ENCODE measurements around the gene ALDH7A1. TPM values are rescaled to one million over a fixed set of nuclear protein-coding genes. Genes with fewer than 3 reads are reported as not detected.
A peak's percentile ranks its signal among the peaks of the same experiment; 100 is the strongest.

The ALDH7A1 gene
- total and polyA plus RNA-seq, 2 experiments from 2014 or later: 65.2 to 121 TPM

DNA sequence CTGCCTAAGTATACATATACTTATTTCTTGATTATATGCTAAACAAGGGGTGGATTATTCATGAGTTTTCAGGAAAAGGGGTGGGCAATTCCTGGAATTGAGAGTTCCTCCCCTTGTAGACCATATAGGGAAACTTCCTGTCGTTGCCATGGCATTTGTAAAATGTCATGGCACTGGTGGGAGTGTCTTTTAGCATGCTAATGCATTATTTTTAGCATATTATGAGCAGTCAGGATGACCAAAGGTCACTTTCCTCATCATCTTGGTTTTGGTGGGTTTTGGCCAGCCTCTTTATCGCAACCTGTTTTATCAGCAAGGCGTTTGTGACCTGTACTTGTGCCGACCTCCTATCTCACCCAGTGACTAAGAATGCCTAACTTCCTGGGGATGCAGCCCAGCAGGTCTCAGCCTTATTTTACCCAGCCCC lies 80.9 kb downstream of the ALDH7A1 start:
- H3K36me3 ChIP-seq: no peaks in the 10 kb centered on the region
- TF ChIP-seq, protein P1, sequence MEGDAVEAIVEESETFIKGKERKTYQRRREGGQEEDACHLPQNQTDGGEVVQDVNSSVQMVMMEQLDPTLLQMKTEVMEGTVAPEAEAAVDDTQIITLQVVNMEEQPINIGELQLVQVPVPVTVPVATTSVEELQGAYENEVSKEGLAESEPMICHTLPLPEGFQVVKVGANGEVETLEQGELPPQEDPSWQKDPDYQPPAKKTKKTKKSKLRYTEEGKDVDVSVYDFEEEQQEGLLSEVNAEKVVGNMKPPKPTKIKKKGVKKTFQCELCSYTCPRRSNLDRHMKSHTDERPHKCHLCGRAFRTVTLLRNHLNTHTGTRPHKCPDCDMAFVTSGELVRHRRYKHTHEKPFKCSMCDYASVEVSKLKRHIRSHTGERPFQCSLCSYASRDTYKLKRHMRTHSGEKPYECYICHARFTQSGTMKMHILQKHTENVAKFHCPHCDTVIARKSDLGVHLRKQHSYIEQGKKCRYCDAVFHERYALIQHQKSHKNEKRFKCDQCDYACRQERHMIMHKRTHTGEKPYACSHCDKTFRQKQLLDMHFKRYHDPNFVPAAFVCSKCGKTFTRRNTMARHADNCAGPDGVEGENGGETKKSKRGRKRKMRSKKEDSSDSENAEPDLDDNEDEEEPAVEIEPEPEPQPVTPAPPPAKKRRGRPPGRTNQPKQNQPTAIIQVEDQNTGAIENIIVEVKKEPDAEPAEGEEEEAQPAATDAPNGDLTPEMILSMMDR (IDR thresholded peaks at IDR 0.05; ENCODE audit: low read depth, low read length): no peak
- no peaks in the 10 kb centered on the region for H3K27me3 ChIP-seq
- H3K27ac ChIP-seq: no peak overlapping the region
- peaks cover 15% of the 10 kb centered on the region for H3K4me1 ChIP-seq (ENCODE audit: low read depth)
- H3K4me3 ChIP-seq: no peak overlapping the region
- no peaks in the 10 kb centered on the region for H3K9me3 ChIP-seq (ENCODE audit: low read depth)
- DNase-seq (ENCODE audit: low read depth in 1 of 2, low spot score in 1 of 2): peak in 1 of 2 donors; percentile 75

GRCh38 chr5:126513703-126514102 lies 81.3 kb downstream of the ALDH7A1 start:
- no peaks in the 10 kb centered on the region for H3K27me3 ChIP-seq
- no peak overlapping the region for H3K27ac ChIP-seq
- no peaks in the 10 kb centered on the region for H3K36me3 ChIP-seq
- peaks cover 15% of the 10 kb centered on the region for H3K4me1 ChIP-seq (ENCODE audit: low read depth)
- DNase-seq (ENCODE audit: low read depth in 1 of 2, low spot score in 1 of 2): no peak
- H3K9me3 ChIP-seq (ENCODE audit: low read depth): no peaks in the 10 kb centered on the region
- H3K4me3 ChIP-seq: no peak overlapping the region
- TF ChIP-seq, protein P1 (IDR thresholded peaks at IDR 0.05; ENCODE audit: low read depth, low read length): no peak

- Histone ChIP-seq H3K4me3 (no peak overlapping the region), H3K27ac (no peak overlapping the region), H3K27me3 (no peaks in the 10 kb centered on the region), H3K4me1 (ENCODE audit: low read depth) (peaks cover 15% of the 10 kb centered on the region), H3K9me3 (ENCODE audit: low read depth) (no peaks in the 10 kb centered on the region), H3K36me3 (no peaks in the 10 kb centered on the region)
- DNase-seq (ENCODE audit: low read depth in 1 of 2, low spot score in 1 of 2): no peak
- TF ChIP-seq, protein P1 (IDR thresholded peaks at IDR 0.05; ENCODE audit: low read depth, low read length): no peak
These were observed 81.7 kb downstream of the ALDH7A1 start for GRCh38 chr5:126513302-126513701.

DNA sequence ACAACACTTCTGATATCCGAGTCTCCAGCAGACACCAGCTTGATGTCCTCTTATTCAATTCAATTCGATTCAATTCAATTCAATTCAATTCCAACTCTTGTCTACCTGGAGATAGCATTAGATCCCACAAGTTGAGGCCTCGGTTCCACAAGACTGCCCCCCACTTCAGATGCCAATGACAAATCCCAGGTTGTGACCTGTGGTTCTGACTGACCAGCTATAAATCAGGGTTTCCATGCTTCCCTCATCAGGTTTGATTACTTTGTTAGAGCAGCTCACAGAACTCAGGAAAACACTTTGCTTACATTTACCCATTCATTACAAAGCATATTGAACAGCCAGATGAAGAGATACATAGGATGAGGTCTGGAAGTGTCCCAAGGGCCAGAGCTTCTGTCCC lies 82.6 kb downstream of the ALDH7A1 start:
- no peak overlapping the region for H3K27ac ChIP-seq
- H3K27me3 ChIP-seq: no peaks in the 10 kb centered on the region
- TF ChIP-seq, protein P1 (IDR thresholded peaks at IDR 0.05; ENCODE audit: low read depth, low read length): no peak
- no peaks in the 10 kb centered on the region for H3K36me3 ChIP-seq
- H3K9me3 ChIP-seq (ENCODE audit: low read depth): no peaks in the 10 kb centered on the region
- DNase-seq (ENCODE audit: low read depth in 1 of 2, low spot score in 1 of 2): no peak
- peaks cover 15% of the 10 kb centered on the region for H3K4me1 ChIP-seq (ENCODE audit: low read depth)
- H3K4me3 ChIP-seq: no peak overlapping the region

DNA sequence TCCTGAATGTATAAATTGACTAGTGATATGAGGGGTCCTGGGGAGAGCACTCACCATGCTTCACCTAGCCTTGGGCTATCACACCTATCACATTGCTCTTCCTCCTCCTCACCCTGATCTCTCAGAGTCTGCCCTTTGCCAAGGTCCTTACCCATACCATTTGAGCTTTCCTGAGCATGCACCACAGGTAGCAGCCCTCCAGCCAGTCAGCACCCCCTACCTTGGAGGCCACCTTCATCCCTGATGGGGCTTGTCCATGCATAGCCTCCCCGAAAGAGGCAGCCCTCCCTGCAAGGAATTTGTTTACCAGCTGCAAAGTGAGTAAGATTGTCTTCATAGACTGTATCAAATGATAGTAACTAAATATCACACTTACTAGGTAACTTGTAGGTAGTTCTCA lies 83.1 kb downstream of the ALDH7A1 start:
- Histone ChIP-seq H3K4me1 (ENCODE audit: low read depth) (peaks cover 15% of the 10 kb centered on the region), H3K9me3 (ENCODE audit: low read depth) (no peaks in the 10 kb centered on the region), H3K36me3 (no peaks in the 10 kb centered on the region), H3K27me3 (no peaks in the 10 kb centered on the region), H3K27ac (no peak overlapping the region), H3K4me3 (no peak overlapping the region)
- no peak for DNase-seq (ENCODE audit: low read depth in 1 of 2, low spot score in 1 of 2)
- TF ChIP-seq, protein P1 (IDR thresholded peaks at IDR 0.05; ENCODE audit: low read depth, low read length): no peak

- no peaks in the 10 kb centered on the region for H3K9me3 ChIP-seq (ENCODE audit: low read depth)
- no peaks in the 10 kb centered on the region for H3K36me3 ChIP-seq
- H3K27ac ChIP-seq: no peak overlapping the region
- H3K27me3 ChIP-seq: no peaks in the 10 kb centered on the region
- no peaks in the 10 kb centered on the region for H3K4me1 ChIP-seq (ENCODE audit: low read depth)
- no peak overlapping the region for H3K4me3 ChIP-seq
- TF ChIP-seq, protein P1 (IDR thresholded peaks at IDR 0.05; ENCODE audit: low read depth, low read length): no peak
- DNase-seq (ENCODE audit: low read depth in 1 of 2, low spot score in 1 of 2): peak in 1 of 2 donors; percentile 54
These were observed 85.7 kb downstream of the ALDH7A1 start for GRCh38 chr5:126509339-126509738.
